Uterus (tissue), 4 donors: ENCODE data around the gene ENGASE. TPM values are rescaled to one million over a fixed set of nuclear protein-coding genes. Genes with fewer than 3 reads are reported as not detected.

Experiments
- DNase-seq, 2 donors: peaks; one replicate each; pipeline ENCODE4 v3.0.0-alpha.2; 2019 to 2020
- H3K27ac ChIP-seq, 2 donors: fragments of 200-600 bp; sonication (generic); 1 replicate in 1 of 2; 2 replicates in 1 of 2; pipeline ENCODE4 v1.5.1; 2016 to 2018
- H3K27me3 ChIP-seq, 2 donors: fragments of 200-600 bp; sonication (generic); one replicate each; pipeline ENCODE4 v1.5.1; 2018 to 2019; ENCODE audit warnings: control low read depth in 1 of 2
- H3K36me3 ChIP-seq, 2 donors: fragments of 200-600 bp; sonication (generic); one replicate each; pipeline ENCODE4 v1.5.1; 2019; ENCODE audit warnings: control low read depth in 1 of 2
- H3K4me1 ChIP-seq, 2 donors: fragments of 200-600 bp; sonication (generic); one replicate each; pipeline ENCODE4 v1.5.1; 2018 to 2019; ENCODE audit warnings: control low read depth in 1 of 2
- H3K4me3 ChIP-seq, 2 donors: fragments of 200-600 bp; sonication (generic); 1 replicate in 1 of 2; 2 replicates in 1 of 2; pipeline ENCODE4 v1.5.1; 2018 to 2019; ENCODE audit warnings: mild to moderate bottlenecking in 1 of 2
- H3K9me3 ChIP-seq, 2 donors: fragments of 200-600 bp; sonication (generic); one replicate each; pipeline ENCODE4 v1.5.1; 2019; ENCODE audit warnings: control low read depth in 1 of 2
- POLR2A ChIP-seq, 2 donors: fragments of 450-650 bp; IDR thresholded peaks; one replicate each; pipeline ENCODE4 v1.6.1; 2016; ENCODE audit warnings: antibody characterized with exemption in 2 of 2, mild to moderate bottlenecking in 1 of 2, moderate library complexity in 1 of 2
- intact Hi-C: fragments of 100-400 bp; cut with DNase I; formaldehyde crosslinking; loops from one replicate; pipeline ENCODE4 v1.15.1; 2023; ENCODE audit warnings: low total_unique reads
- total RNA-seq, 4 donors: library from RNA; depleted of rRNA in 3 of 4; stranded (reverse); fragments of >200 nt in 3 of 4; gene quantifications; one replicate each; pipeline versions ENCODE4 v1.1.0 to v1.2.4, GENCODE V29; 2014 to 2023
- TF ChIP-seq, protein P1 (sequence below), 4 experiments: fragments of 200-600 bp in 2 of 4; fragments of 450-650 bp in 2 of 4; sonication (generic) in 2 of 4; IDR thresholded peaks; one replicate each; pipeline ENCODE4 v1.5.1; 2016 to 2019; ENCODE audit warnings: antibody characterized with exemption in 4 of 4, mild to moderate bottlenecking in 2 of 4, moderate library complexity in 1 of 4
- donor health status: DM: yes; HTN: yes; CAD: no.

ENGASE gene
- total RNA-seq, 4 donors from 2014 or later: 3.8 to 63.2 (median 24.6) TPM

DNA sequence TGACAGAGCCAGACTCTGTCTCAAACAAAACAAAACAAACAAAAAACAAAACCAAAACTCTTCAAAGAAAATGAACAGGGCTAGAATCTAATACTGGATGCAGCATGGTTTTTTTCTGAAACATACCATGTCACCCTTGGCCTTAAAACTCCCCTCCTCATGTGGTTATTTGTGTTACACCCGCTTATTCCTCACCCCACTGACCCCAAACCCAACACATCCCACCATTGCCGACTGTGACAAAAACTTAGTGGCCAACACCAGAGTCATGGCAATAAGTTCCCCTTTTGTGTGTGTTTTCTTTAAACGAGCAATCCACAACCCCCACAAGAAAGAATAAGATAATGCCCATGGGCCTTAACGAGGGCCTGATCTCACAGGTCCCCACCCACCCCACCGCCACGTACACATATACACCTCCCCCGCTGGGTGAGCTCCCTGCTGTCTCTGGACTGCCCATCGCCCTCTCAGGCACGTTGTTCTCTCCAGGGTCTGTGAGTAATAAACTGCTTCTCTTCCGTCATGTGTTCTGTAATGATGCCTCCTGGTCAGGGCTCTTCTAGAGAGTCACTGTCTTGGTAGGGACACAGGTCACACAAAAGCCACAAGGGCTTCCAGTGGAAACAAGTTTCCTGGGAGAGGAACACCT lies 16.8 kb upstream of the ENGASE start:
- DNase-seq: no peak
- Histone ChIP-seq H3K4me1 (no peaks in the 10 kb centered on the region), H3K9me3 (no peaks in the 10 kb centered on the region), H3K4me3 (no peak overlapping the region), H3K27ac (no peak overlapping the region), H3K27me3 (no peaks in the 10 kb centered on the region), H3K36me3 (no peaks in the 10 kb centered on the region)
- intact Hi-C loops: no loop called here
- TF ChIP-seq, protein P1, sequence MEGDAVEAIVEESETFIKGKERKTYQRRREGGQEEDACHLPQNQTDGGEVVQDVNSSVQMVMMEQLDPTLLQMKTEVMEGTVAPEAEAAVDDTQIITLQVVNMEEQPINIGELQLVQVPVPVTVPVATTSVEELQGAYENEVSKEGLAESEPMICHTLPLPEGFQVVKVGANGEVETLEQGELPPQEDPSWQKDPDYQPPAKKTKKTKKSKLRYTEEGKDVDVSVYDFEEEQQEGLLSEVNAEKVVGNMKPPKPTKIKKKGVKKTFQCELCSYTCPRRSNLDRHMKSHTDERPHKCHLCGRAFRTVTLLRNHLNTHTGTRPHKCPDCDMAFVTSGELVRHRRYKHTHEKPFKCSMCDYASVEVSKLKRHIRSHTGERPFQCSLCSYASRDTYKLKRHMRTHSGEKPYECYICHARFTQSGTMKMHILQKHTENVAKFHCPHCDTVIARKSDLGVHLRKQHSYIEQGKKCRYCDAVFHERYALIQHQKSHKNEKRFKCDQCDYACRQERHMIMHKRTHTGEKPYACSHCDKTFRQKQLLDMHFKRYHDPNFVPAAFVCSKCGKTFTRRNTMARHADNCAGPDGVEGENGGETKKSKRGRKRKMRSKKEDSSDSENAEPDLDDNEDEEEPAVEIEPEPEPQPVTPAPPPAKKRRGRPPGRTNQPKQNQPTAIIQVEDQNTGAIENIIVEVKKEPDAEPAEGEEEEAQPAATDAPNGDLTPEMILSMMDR (IDR thresholded peaks at IDR 0.05): no peak
- no peak for TF ChIP-seq POLR2A (IDR thresholded peaks at IDR 0.05)

GRCh38 chr17:79062691-79063090 lies 11.9 kb upstream of the ENGASE start:
- no peaks in the 10 kb centered on the region for H3K27me3 ChIP-seq
- no peaks in the 10 kb centered on the region for H3K4me1 ChIP-seq
- no peak overlapping the region for H3K4me3 ChIP-seq
- TF ChIP-seq, protein P1 (IDR thresholded peaks at IDR 0.05): no peak
- no peak for TF ChIP-seq POLR2A (IDR thresholded peaks at IDR 0.05)
- H3K9me3 ChIP-seq: no peaks in the 10 kb centered on the region
- no peak for DNase-seq
- H3K27ac ChIP-seq: no peak overlapping the region
- intact Hi-C loops: no loop called here
- no peaks in the 10 kb centered on the region for H3K36me3 ChIP-seq

DNA sequence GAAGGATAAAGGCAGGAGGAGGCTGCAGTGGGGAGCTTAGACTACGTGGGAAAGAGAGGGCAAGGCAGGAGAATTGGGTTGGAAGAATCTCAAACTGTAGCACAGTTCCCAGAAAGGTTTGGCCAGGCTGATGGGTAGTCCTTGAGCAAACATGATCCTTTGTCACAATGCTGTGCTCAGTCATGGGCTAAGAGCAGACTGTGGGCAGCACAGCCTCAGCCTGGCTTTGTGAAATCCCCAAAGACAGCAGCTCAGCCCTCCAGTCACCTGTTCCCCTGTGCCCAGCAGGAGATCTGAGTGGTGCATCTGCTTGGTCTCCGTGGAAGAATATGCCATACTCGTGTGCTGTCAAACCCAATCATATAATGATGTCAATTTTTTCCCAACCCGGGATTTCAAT lies 10.6 kb upstream of the ENGASE start:
- Histone ChIP-seq H3K4me3 (no peak overlapping the region), H3K27me3 (no peaks in the 10 kb centered on the region), H3K36me3 (no peaks in the 10 kb centered on the region), H3K27ac (no peak overlapping the region), H3K4me1 (no peaks in the 10 kb centered on the region), H3K9me3 (no peaks in the 10 kb centered on the region)
- intact Hi-C loops: no loop called here
- DNase-seq: no peak
- TF ChIP-seq, protein P1 (IDR thresholded peaks at IDR 0.05): no peak
- TF ChIP-seq POLR2A (IDR thresholded peaks at IDR 0.05): no peak

GRCh38 chr17:79065105-79065670 lies 9.4 kb upstream of the ENGASE start:
- H3K9me3 ChIP-seq: no peaks in the 10 kb centered on the region
- DNase-seq: no peak
- intact Hi-C loops: no loop called here
- H3K4me3 ChIP-seq: no peak overlapping the region
- H3K27ac ChIP-seq: no peak overlapping the region
- TF ChIP-seq, protein P1 (IDR thresholded peaks at IDR 0.05): peak in 3 of 4 experiments; percentile 20 to 25 (median 23)
- TF ChIP-seq POLR2A (IDR thresholded peaks at IDR 0.05): no peak
- no peaks in the 10 kb centered on the region for H3K27me3 ChIP-seq
- H3K4me1 ChIP-seq: no peaks in the 10 kb centered on the region
- no peaks in the 10 kb centered on the region for H3K36me3 ChIP-seq

- Histone ChIP-seq H3K36me3 (no peaks in the 10 kb centered on the region), H3K27ac (no peak overlapping the region), H3K4me1 (no peaks in the 10 kb centered on the region), H3K4me3 (no peak overlapping the region), H3K27me3 (no peaks in the 10 kb centered on the region), H3K9me3 (no peaks in the 10 kb centered on the region)
- DNase-seq: no peak
- intact Hi-C loops: no loop called here
- TF ChIP-seq, protein P1 (IDR thresholded peaks at IDR 0.05): no peak
- TF ChIP-seq POLR2A (IDR thresholded peaks at IDR 0.05): no peak
These were observed 7.7 kb upstream of the ENGASE start for GRCh38 chr17:79066963-79067362.
